NCI-H2081 (cell line): ENCODE results near the gene HAPLN1.
A peak's percentile ranks its signal among the peaks of the same experiment; 100 is the strongest.

Experiments
- DNase-seq, 2 experiments: peaks; one replicate each; lab custom pipeline; 2025; lab: John Stamatoyannopoulos, UW

Gene HAPLN1

DNA sequence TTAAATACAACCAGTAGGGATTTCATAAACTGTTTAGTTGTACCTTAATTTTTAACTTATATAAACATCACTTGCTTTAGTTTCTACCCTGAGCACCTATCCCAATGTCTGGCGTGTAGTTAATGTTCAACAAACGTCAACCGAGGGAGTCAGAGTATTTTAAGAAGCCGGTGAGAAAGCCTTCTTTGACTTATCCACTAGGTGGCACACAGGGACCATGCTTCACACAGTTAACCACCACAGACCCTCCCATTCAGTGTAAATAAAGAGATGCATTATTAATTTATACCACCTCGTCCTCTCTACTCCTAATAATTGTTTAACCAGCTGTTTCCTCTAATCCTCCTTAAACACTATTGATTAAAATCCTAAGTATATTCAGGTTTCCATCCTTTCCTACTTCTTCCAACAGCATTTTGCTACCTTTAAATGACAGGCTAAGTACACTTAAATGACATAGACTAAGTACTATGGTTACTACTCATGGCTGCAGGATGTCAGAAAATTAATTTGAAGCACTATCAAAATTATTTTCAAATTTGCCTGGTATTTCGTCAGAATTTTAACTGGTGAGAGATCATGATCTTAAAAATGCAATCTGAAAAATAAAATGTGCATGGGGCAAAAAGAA lies 2.3 kb downstream of the HAPLN1 start:
- DNase-seq, result peak; percentile 60 to 67

DNA sequence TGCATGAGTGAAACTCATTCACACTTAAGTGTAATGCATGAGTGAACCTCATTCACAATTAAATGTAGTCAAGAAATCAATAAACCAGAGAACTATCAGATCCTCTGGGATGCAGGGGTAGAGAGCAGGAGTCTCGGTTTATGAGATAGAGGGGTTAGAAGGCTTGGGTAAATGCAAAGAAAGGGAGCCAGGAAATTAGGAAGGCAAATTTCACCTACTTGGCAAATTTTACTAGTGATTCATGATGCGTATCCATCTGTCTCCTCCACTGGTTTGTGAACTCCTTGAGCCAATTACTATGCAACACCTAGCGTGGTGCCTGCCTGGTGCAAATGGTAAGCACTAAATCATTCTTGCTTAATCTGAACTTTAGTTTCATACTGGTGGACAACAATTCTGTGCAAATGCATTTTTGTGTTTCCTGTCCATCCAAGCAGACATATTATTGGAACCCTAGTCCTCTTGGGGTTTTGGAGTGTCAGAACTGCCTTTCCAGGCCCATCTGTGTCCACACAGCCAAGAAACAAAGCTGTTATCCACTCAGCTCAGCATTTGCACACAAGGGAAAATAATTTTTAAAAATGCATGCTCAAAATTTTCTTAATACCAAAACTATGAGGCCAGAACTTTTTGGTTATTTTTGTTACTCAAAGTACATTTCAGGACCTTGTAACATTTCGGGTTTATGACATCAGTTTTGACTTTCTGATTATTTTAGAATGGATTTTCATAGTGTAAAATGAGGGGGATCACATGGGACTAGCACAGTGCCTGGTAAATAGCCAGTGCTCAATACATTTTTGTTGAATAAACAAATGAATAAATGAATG lies 5.2 kb downstream of the HAPLN1 start:
- no peak for DNase-seq

DNA sequence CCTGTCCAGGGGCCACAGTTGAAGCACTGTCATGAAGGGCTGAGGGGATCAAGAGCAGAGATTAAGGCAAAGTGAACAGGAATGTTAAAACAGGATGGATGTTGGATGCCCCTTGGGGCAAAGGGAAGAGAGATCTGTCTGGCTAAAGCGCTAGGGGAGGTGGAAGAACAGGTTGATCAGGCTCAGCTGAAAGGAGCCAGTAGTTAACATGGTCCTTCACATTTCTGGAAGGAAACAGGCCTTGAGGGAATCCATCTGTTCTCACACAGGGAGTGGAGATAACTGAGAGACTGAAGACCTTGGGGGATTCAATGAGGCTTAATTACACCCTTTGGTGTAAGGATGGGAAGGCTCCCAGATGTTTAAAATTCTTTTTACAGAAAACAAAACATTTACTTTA lies 5.8 kb downstream of the HAPLN1 start:
- no peak for DNase-seq

DNA sequence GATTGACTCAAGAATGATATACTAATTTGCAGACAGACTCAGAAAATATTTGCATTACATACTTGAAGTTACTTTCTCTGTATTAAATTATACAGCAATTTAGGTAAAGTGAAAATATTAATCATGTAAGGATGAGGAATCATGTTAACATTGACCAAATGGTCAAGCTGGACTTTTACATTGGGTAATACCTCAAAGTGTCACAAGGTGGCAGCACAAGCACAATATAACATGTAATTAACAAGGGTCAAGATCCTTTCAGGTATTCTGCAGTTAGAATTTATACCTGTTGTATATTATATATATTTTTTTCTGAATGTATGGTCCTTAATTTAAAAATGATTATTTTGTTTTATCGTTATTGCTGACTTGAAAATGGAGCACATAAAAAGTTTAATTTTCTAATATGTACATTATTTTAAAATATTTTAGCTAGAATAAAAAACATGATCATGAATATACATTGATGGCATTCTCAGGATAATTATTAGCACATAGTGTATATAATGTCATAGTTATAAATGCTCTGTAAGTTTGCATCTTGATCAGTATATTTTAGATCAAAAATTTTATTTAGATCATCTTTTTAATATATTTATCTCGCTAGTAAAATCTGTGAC lies 8.6 kb downstream of the HAPLN1 start:
- peak; percentile 13 to 17 for DNase-seq

DNA sequence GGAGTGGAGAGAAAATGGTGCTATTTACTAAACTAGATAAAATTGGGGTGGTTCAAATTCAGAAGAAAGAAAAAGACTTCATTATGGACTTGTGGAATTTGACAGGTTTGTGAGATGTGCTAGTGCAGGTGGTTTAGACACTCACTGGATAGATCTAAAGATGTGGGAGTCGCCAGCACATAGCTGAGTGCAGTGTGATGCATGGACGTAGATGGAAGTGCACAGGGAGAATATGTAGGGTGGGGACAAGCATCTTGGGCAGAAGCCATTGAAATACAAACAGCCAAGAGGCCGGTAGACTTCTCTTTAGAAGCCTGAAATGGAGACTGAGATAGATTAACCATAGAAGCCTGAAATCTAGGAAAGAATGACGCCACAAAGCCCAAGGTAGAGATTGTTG lies 10.7 kb downstream of the HAPLN1 start:
- no peak for DNase-seq

DNA sequence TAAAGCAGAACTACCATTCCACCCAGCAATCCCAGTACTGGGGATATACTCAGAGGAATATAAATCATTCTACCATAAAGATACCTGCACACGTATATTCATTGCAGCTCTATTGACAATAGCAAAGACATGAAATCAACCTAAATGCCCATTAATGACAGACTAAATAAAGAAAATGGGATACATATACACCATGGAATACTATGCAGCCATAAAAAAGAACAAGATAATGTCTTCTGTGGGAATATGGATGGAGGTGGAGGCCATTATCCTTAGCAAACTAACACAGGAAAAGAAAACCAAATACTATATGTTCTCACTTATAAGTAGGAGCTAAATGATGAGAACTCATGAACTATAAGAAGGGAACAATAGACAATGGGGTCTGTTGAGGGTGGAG lies 12.5 kb downstream of the HAPLN1 start:
- DNase-seq, result no peak

DNA sequence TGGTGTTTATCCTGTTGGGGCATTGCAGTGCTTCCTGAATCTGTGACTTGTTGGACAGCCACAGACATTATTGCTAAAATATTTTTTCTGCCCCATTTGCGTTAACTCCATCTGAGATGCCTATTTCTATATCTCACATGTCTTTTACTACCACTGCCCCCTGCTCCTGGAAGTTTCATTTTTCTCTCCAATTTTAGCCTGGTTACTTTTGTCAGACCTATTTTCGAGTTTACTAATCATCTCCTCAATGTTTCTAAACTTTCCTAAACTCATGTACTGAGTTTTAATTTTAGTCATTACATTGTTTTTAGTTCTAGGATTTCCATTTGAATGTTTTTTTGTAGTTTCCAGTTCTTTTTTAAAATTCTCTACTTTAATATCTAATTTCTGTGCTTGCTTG lies 17.6 kb downstream of the HAPLN1 start:
- no peak for DNase-seq

DNA sequence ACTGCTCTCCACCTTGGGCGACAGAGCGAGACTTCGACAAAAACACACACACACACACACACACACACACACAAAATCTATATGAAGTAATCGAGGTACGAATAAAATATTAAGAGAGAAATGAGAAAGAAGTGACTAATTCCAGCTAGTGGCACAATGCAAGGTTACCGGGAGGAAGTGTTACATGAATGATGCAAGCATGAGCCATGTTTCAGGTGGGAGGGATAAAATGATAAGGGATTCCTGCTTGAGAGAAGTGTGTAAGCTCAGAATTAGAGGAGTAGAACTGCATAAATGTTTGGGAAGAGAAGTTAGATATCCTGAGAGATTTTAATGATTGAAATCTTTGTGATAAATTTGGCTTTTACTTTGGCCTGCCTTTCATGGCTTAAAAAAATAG lies 18.8 kb downstream of the HAPLN1 start:
- DNase-seq, result no peak

DNA sequence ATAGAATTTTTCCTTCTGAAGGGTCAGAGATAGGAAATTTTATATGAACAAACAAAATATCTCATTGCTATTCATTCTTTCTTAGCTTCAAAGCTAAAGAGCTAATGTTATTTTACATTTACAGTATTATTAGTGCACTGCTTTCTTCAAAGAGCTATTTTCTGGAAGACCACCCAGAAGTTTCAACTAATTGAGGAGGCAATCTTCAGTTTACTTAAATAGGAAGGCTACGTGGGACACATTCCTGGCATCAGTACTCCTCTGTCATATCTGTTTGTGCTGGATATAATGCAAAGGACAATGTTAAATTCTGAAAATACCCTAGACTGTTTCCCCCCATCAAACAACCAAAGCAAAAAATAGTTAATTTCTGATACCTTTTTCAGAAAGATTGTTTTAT lies 30.8 kb downstream of the HAPLN1 start:
- DNase-seq, result no peak

DNA sequence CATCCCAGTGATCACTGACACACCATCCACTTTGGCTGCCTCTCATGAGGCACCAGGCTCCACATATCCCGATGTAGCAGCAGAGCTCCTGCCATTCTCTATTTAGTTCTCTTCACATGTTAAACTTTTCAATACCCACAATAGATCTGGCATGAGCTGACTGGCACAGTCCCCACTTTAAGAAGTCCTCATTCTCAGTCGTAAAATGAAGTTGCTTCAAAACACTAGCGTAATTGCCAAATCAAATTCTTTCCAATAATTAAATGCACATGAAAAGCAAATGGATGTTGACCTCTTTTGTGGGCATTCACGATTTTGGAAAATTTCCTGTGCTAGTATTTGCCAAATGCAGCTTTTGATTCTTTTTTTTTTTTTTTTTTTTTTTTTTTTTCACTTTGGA lies 32.4 kb downstream of the HAPLN1 start:
- DNase-seq, result no peak

DNA sequence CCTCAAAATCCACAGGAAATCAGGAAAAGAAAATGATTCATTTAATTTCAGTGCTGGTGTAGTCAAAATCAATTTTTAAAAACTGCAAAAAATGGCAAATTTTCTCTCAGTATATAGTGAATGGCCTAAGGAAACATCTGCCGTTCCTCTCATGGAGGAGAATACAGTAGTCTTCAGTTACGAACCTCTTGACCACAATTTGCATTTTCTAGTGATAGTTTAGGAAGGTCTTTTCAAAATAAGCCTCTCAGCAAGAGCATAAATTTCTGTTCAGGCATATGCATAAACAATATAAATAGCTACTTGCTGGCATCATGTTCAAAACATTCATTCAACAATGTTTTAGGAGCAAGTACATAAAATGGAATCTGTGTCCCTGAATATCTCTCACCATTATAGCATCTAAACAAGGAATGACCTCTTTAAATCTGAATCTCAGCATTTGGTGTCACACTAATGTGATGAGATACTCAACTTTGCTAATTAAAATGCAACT lies 33.5 kb downstream of the HAPLN1 start:
- DNase-seq, result no peak

DNA sequence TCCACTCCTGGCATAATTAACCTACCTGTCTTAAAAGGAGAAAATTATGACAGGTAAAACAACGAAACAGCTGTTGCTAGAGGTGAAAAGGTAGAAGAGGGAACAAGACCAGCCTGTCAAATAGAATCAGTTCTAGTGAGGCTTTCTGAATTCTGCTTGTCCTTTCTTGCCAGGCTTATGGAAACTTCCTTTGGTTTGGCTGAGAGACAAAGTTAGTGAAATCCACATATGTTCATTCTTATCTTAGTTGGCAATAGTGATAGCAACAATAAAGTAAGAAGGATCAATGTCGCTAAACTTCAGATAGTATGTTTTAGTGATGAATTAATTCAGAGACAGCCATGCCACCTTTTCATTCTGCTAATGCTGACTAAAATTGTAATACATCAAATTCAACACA lies 34.4 kb downstream of the HAPLN1 start:
- DNase-seq, result no peak

DNA sequence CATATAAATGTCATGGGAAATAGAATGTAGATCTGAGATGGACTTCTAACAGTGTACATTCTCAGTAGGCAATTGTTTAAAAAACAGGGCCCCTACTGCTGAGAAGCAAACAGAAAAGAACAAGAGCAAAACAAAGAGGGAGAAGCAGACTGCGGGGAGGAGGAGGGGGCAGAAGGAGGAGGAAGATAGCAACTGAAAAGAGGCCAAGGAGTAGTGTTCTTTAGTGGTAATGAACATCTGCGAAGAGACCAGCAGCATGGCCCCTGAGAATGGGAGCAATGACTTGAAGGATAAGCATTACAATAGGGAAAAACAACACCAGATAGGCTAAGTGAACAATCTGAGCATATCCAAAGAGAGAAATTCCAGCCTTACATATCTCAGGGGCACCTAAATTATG lies 36.8 kb downstream of the HAPLN1 start:
- no peak for DNase-seq

DNA sequence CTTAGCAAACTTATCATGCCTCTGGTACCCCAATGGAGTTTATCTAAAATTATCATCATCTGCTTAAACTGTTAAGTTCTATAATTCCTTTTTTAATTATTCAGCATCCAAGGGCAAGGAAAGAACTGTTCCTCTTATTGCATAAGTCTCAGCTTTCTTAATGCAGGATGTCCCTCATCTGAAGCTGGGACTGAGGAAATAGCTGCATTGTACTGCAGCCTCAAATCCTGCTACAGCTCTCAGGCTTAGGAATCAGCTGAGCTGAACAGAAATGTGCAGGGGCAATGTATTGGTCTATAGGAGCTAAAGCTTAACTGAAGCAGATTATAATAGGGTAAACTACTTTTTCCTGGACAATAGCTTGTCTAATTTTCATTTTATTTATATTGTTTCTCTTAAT lies 48.0 kb downstream of the HAPLN1 start:
- no peak for DNase-seq

DNA sequence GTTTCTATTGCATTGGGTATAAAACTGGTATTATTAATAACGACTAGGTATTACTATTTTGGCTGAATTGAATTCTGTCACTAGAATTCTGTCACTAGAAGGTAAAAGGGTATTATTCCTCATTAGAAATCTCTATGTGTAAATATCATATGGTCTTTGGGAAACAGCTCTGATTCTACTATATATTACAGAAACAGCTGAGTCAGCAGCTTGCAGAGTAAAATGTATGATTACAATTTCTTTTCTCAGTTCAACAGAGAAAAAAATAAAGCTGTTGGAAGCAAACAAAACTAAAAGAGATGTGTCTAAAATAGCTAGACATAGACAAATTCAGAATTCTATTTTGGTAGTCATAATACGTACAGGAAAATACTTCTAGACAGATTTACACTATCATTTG lies 48.5 kb downstream of the HAPLN1 start:
- DNase-seq, result no peak

DNA sequence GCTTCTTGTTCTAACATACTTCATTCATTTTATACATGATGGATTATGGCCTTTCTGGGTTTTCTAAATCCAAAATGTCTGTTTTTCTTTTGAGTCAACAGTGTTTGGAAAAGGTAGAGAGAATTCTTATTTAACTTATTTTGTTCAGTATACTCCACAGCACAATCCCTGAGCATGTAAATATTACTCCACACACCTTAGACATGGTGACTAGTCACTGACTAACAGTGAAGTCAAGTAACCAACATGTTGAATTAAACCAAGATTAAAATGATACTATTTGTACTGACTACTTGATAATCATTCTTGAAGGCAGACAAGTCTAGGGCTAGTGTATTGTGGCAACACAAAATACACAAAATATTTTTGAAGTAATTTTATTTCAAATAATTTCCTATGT lies 55.0 kb downstream of the HAPLN1 start:
- DNase-seq, result no peak

DNA sequence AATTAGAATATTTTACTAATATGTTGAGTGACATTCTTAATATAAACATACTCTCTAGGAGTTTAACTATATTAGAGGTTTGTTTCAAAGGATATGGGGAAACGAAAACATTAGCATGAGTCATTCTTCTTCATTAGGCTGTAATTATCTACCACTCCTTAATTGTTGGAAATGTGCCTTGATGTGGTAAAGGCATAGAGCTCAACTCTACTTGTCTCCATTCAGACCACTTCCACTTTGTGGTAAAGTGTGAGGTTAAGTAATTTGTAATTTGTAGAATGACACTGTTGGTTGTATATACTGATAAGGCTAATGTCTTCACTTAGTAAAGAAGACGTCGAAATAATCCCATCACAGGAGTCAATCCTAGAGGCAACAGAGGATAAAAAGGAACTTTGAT lies 58.1 kb downstream of the HAPLN1 start:
- no peak for DNase-seq

DNA sequence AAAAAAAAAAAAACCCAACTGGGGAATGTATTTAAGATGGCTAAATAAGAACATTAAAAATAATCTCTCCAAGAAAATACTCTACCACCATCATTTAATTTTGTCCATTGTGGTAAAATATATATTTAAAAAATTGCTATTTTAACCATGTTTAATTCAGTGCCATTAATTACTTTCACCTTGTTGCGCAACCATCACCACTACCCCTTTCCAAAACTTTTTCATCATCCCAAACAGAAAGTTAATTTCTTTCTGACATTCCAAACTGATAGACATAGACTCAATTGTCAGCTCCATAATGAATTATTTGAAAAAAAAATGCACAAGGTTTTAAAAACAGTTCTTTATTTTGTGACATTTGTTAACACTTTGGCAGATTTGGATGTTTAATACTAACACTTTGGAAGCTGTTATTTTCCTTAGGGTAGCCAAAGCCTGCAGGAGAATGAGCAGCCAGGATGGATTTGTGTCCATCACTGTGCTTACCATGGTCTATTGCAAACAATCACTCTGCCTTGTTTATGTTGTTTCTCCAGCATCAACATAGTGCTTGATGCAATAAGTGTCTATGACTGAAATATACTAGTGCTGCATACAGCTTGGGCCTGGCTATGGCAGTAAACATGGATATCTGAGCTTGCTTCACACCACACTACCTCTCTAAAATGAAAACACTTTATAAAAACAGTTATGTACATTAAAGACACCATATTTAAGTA lies 62.7 kb downstream of the HAPLN1 start:
- DNase-seq, result no peak

DNA sequence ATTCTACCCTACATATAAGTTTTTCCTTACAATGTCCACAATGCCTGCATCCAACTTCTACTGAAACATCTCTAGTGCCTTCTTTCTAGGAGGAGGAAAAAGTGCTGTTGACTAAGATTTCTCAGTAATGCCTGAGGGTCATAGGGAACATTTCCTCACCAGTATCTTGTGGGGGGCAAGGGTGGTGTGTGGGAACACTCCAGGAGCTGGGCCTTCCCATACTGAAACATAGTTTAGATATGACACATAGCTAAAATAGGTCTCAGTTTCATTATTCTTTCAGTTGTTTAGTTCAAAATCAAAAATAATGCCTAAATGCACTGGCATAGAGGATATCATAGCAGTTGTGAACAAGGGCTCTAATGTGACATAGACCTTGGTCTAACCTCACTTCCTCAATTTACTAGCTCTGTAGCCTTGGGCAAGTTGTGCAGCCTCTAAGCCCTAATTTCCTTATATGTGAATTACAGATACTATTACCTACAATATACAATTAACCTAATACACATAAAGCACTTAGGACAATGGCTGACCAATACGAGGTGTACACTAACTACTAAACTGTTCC lies 66.1 kb downstream of the HAPLN1 start:
- no peak for DNase-seq

DNA sequence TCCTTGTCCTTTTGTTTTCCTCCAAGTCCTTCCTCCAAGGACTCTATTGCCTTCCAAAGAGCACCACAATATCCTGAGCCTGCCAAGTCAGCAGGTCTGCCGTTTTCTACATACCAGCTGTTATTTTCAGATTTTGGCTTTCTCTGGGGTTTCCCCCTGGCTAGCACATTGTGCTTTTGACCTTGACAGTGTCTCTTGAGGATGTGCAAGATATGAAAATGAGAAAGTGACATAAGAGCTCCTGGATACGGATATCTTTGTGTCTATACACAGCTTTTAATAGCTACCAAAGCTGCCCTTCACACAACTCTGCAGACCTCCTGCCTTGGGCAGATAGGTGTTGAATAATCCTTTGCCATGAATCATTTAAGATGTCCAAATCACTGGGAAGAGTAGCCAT lies 67.0 kb downstream of the HAPLN1 start:
- DNase-seq, result no peak

DNA sequence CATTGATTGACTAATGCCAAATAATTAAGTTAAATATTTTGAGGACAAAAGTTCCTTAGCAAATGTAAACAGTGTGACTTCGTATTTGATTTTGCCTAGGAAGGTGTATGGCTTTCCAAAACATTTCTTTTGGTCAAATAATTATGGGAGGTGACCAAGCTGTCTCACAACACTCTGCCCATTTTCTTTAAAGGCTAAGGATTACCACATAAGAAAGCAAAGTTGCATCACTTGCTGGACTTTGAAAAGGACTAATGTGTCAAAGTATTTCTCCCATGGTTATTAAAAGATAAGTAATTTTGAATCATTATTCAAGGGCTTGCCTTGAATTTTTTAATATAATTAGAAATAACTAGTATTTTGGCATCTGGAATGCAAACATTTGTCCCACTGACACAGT lies 74.7 kb downstream of the HAPLN1 start:
- no peak for DNase-seq

DNA sequence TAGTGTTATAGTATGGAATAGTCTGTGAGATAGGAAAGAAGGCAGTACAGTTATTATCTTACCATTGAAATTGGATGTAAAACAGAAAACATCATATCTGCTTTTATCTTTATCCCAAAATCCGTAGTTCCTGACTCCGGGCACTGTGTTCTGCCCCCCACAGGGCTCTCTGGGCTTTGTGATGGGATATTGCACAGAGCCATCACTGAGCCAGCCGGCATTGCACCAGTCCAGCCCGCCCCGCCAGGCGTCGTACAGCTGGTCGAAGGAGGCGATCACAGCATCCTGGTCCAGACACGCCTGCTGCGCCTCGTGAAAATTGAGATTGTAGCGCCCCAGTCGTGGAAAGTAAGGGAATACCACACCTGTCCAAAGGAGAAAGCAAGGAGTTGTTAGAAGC lies 76.4 kb downstream of the HAPLN1 start:
- no peak for DNase-seq
